ENCODE results near the gene TRPV2.
"Not testable (repeated sequence)": the region's sequence is repeated elsewhere in the genome, so short reads cannot be mapped to it uniquely, and the experiment has no call there.

Gene TRPV2

GRCh38 chr17:16435925-16436886, 20.8 kb downstream of the TRPV2 start:
- FAIRE-seq = no peak
- no peak for DNase-seq (ENCODE audit: low spot score)

DNA sequence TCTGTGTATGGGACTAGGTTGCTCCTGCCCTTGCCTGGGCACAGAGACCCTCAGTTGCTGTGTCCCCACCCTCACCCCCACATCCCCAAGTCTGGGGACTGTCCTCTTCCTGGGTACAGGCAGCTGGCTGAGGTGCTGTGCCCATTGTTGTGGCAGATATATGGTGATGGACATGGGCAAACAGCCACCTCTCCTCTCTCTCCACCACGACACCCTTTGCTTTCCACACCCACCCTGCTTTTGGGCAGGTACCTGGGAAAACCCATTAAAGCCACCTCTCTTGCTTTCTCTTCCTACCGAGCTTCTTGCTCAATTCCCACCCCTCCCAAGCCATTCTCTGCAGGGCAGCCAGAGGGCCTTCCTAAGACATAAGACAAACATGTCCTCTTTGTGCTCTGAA, 21.7 kb downstream of the TRPV2 start:
- FAIRE-seq (no peak), DNase-seq (ENCODE audit: low spot score) (no peak)

- FAIRE-seq = no peak
- DNase-seq (ENCODE audit: low spot score) = no peak
Measured at GRCh38 chr17:16438173-16438556, 22.8 kb downstream of the TRPV2 start.

DNA sequence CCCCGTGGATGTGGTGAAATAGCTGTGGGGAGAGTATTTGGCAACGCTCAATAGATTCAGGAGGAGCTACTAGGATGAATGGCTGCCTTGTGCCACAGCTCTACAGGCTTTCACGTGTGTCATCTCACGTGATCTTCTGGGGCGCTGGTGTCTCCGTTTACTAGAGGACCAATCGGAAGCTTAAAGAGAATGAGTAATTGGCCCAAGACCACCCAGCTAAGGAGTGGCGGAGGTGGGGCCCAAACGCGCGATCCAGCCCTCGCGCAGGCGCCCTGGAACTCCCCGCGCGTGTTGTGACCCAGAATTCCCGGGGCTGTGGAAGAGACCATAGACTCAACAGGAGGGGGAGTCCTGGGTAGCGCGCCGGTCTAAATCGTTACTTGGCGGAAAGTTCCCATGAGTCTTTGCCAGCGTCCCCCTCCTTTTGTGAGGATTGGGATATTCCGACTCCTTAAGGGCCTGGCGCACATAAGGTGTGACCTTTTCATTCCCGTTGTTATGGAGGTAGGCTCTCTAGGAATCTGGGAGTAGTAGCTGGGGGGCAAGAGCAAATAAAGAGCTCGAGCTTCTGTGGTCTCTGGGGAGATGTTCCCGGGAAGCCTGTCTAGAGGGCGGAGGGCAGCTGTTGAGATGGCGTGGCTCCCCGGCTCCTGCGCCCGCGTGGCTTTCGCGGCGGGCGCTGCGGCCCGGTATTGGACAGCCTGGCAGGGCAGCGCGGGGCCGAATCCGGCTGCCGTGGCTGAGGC, 23.4 kb downstream of the TRPV2 start:
- DNase-seq (ENCODE audit: low spot score) (peak; percentile 97), FAIRE-seq (peak; percentile 88)

DNA sequence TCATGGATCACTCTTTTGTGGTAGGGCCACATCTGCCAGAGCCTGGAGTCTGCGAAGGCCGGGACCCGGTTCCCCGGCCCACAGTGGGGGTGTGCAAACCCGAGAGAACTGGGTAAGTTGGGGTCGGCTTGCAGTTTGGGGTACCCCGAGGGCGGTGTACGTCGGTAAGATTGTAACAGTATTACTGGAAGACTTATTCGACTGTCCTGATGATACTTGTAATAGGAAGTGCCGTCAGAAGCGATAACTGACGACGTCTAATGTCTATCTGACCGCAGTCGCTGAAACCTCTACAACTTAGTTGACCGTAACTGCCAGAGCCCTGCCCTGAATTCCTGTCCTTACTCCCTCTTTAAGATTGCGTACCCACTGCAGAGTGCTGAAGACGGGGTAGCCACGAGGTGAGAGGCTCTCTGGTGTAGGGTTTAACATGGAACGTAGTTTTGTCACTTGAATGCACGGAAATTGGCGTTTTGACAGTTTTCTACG, 24.0 kb downstream of the TRPV2 start:
- DNase-seq (ENCODE audit: low spot score) = no peak
- no peak for FAIRE-seq

GRCh38 chr17:16439811-16440351, 24.5 kb downstream of the TRPV2 start:
- no peak for FAIRE-seq
- DNase-seq (ENCODE audit: low spot score) = peak; percentile 25

DNA sequence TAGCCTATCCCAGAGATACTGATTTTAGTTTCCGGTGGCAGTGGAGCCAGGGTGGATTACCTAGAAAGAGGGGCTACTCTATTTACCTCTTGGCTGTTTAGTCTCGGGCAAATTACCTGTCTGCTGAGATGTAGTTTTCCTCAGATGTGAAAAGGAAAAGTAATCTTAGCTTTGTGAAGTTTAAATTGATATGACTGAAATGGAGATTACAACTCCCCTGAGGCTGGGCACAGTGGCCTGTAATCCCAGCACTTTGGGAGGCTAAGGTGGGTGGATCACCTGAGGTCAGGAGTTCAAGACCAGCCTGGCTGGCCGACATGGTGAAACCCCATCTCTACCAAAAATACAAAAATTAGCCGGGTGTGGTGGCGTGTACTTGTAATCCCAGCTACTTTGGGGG, 25.0 kb downstream of the TRPV2 start:
- not testable (repeated sequence) for DNase-seq (ENCODE audit: low spot score); FAIRE-seq

DNA sequence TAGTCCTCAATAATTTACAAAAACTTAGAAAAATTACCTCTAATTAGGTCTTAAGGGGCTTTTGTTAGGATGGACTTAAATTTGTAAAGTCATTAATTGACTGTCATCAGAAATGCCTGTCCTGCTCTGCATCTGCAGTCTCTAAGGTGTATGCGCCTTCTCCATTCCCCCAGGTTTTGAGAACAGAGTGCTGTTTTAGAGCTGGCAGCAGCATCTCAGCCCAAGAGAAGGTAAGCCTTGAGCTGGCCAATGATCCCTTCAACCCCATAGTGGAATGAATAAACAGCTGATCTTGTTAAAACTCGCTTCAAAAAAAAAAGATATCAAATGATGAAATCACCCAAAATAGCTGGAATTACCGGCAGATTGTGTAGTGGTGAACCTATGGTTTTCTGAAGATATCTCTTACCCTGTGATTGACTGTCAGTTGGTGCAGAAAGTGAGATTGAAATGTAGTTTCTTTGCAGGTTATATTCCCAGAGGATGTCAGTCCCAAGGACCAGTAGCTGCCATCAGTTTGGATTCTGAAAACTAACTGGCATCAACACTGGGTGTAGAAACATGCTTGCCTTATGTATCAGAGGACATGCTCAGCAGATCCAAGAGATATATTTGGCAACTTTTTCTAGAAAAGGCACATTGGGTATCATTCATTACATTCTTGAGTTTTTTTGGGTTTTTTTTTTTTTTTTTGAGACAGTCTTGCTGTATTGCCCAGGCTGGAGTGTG, 25.7 kb downstream of the TRPV2 start:
- DNase-seq (ENCODE audit: low spot score) = no peak
- FAIRE-seq = no peak

DNA sequence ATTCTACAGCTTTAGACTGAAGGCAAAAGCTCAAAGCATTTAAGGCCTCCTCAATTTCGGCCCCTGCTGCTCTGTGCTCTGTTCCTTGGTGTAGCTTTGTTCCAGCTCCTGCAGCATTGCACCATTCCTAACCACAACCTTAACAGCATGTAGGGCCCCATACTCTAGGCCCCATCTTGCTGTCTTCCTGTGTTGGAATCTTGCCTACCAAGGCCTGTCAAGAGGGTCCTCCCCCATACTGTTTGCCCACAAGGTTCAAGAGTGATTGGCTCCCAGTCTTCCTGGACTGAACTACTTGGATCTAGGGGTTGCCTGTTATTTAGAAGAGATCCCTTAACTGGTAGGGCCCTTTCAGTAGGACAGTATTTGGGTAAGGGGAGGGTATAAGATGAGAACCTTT, 26.8 kb downstream of the TRPV2 start:
- DNase-seq (ENCODE audit: low spot score) = no peak
- no peak for FAIRE-seq

DNA sequence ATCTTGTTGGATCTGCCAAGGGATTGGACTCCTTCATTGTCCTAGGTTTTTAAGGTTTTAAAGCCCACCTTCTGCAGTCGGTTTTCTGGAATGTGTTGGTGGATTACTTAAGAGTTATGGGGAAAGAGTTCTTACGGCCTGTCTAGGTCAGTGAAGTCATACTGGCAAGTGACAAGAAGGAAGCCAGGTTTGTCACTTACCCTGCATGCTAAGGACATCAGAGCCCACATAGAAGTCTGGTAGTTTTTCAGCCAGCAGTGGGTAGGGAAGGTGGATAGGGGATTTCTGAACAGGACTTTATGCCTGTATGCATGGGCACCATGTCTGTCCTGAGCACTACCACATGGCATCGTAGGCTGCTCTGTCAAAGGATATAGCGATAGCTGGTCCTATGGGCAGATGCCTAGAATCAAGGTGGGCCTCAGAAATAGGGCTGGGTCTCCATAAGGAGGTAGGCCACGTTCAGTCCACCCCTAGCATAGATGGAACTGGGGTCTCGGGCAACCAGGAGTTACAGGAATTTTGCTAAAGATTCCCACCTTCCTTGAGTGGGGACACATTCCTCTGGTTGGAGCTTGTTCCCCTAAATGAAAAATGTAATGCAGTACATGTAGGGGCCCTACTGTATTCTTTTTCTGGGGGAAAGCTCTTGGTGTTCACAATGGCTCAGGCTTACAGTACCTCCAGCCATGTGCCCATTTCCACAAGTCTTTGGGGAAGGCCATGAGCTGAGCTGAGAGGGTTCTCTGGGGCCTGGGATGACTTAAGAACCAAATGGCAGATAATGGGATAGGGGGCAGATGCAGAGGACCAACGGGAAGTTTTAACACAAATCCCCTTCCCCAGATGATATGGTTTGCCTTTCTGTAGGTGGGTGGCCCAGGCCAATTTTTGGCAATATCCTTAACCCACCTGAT, 27.5 kb downstream of the TRPV2 start:
- FAIRE-seq (no peak), DNase-seq (ENCODE audit: low spot score) (peak; percentile 14)

DNA sequence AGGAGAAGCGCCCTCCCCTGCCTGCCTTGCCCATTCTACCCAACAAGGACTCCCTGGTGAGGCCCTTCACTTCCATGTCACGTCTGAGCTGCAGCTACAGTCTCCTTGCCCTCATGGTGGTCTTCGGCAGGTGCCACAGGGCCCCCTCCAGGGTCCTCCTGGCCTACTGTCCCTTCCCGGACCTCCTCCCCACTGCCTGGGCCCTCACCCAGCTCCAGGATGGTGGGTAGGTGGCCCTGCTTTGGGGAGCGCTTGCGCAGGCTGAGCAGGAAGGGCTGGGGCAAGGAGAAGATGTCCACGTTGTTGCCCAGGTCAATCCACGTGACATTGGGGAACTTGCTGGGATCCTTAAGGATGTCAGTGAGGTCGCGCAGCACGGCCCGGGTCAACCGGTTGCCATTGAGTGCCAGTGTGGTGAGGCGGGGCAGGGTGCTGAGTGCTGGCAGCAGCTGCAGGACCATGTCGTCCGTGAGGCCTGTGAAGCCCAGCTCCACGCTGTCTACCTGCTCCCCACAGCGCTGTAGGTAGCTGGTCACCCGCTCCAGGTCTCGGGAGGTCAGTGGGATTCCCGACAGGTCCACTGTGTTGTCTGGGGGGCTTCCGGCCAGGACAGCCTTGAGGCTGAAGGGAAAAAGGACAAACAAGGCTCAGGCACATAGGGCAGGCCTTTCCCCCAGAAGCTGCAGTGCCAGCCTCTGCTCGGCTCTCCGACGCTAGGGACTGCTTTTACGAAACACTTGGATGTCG, 28.3 kb downstream of the TRPV2 start:
- FAIRE-seq (no peak), DNase-seq (ENCODE audit: low spot score) (no peak)

DNA sequence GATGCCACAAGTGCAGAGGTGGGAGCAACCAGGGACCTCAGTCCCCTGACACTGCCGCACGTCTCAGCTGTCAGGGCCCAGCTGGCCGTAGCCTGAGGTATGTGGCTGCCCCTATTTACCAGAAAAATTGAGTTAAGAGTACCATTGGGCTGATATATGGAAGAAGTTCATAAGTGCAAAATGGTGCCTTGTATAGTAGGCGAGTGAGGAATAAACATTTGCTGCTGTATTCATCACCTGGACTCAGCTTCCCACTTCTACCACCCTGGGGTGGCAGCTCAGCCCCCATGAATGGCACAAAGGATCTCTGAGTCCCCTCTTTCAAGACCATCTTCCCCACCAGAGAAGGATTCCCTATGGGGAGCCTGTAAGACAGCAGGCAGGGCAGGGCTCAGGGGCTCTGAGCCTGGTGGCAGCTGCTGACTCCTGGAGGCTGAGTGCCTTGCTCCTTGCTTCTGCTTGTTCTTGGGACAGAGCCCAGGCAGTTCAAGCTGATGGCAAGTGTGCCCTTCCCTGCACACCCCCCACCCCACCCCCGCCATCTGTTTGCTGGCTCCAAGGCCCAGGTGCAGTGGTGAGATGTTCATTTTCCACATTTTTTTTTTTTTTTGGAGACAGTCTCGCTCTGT, 29.0 kb downstream of the TRPV2 start:
- FAIRE-seq (no peak), DNase-seq (ENCODE audit: low spot score) (peak; percentile 19)

GRCh38 chr17:16446338-16446983, 31.1 kb downstream of the TRPV2 start:
- no peak for FAIRE-seq

DNA sequence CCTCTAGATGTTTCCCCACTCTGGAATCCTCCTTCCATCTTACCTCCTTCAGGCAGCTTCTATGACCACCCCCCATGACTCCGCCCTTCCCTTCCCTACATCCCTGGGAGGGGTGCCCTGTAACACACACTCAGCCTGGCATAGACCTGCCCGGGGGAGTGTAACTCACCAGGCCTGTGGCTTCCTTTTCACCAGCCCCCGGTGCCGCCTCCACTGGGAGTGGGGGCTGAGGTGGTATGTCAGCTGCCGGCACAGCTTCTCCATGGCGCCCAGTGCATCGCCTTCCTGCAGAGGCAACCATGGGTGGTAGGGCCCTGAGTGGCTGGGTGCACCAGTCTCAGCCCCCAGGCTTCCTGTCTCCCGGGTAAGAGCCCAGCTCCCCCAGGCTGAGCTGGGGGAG, 32.3 kb downstream of the TRPV2 start:
- no peak for FAIRE-seq
- DNase-seq (ENCODE audit: low spot score) = no peak

More at GRCh38 chr17:16446338-16446983, 31.1 kb downstream of the TRPV2 start:
- no peak for DNase-seq (ENCODE audit: low spot score)

- FAIRE-seq (no peak), DNase-seq (ENCODE audit: low spot score) (no peak)
Measured at GRCh38 chr17:16448490-16448889, 33.1 kb downstream of the TRPV2 start.

DNA sequence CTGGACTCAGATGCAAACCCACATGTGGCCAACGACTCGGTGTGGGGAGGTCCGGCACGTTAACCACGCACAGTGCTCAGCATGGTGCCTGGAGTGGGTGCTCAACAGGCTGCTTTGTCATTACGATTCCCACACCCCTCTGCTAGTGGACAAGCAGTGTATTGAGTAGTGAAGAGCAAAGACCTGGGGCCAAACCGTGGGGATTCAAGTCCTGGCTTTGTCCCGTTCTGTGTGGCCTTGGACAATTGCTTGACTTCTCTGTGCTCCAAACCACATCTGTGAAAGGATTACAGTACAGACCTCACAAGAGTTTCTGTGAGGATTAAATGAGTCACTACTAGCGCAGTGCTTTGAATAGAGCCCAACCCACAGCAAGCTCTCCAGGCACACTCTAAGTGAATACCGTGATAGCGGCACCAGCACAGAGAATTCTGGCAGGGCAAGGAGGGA, 33.8 kb downstream of the TRPV2 start:
- FAIRE-seq = no peak

GRCh38 chr17:16450028-16450427, 34.7 kb downstream of the TRPV2 start:
- DNase-seq (ENCODE audit: low spot score) (no peak), FAIRE-seq (no peak)

More for the DNA sequence above, 33.8 kb downstream of the TRPV2 start:
- DNase-seq (ENCODE audit: low spot score) = no peak

- FAIRE-seq; DNase-seq (ENCODE audit: low spot score): not testable (repeated sequence)
Measured at GRCh38 chr17:16452268-16452667, 36.9 kb downstream of the TRPV2 start.

All from RCC 7860 (cell line).